Stimulated activated CD8-positive, alpha-beta memory T cell treated with anti-CD3 and anti-CD28 coated beads, Interleukin-7, amount 100 ng/mL, for 24 hours (primary cell): Measurements from ENCODE around the gene MMADHC.

Experiments used
- DNase-seq: peaks from one replicate; pipeline ENCODE4 v3.0.0-alpha.2; 2020; ENCODE audit warnings: low read depth

The MMADHC gene

DNA sequence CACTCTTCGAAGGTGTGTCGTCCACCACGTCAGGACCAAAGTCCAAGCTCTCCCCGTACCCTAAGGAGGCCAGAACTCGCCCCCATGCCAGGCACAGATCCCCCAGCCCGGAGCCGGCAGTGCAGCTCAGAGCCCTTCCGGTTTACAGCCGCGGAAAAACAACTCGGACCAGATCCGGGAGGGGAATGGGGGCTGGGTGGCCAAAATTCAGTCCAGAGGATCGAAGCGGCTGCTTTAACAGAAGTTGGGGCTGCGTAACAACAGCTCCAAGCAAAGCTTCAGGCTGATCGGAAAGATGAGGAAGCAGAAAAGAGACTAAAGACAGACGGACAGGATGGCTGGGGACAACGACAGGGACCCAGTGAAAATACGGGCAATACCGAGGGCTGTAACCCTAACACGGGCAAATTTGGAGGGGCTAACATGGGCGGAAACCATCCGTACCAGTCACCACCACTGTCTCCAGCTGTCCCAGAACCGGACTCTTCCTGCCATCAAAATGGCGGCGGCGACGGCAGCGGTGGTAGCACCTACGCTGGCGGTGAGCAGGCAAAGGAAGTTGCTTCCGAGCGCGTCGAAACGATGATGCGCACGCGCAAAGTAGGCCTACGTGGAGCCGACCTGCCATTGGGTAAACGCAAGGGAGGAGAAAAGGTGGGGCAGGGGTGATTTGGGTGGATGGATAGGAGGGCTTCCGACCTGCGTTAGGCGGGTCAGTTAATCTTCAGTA, at the start of gene MMADHC:
Gene MMADHC, minus strand, starts transcription at position 556 of the 730 bp plus-strand sequence. CDS start 678 bp downstream, outside the sequence.
- DNase-seq, result peak; percentile 85

DNA sequence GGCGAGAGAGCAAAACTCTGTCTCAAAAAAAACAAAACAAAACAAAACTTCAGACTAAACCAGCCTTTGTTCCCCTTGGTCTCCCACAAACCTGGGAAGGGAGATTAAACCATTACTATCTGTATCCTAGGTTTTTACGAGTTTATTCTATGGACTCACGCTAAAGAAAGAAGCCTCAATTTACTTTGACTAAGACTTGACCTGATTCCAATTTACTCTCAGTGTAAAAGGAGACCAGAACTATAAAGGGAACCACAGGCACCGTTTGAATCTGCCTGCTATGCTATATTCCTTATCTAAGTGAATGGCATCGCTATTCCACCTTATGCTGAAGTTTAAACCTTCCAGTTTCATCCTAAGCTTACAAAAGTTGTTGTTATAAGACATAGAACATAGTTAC, 46.5 kb upstream of the MMADHC start:
- no peak for DNase-seq

DNA sequence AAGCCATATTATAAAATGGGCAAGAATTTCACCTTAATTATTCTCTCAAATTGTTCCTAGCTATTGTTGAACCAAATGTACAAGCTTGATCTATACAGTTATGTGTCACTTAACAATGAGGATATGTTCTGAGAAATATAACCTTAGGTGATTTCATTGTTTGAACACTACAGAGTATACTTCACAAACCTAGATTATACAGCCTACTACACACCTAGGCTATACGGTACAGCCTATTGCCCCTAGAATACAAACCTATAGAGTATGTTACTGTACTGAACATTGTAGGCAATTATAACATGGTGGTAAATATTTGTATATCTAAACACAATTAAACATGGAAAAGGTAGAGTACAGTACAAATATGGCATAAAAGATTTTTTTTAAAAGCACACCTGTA, 42.9 kb upstream of the MMADHC start:
- DNase-seq, result no peak

DNA sequence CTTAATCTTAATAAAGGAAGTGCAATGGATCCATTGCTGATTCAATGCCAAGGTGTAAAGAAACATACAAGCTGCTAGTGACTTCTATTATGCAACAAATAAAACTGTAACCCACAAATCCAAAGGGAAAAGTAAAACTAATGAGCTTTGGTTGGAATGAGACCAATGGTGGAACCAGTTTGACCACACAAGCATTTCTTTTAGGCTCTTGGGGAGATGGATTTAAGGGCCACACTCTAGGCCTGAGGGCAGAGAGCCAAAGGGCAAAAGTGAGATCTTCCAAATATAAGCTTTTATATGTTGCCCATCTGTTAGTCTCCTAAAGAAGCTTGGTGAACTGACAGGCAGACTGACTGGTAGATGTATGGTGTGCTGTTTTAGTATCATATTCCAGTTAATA, 41.5 kb upstream of the MMADHC start:
- DNase-seq, result no peak

- no peak for DNase-seq
These were observed 39.7 kb upstream of the MMADHC start for GRCh38 chr2:149627111-149627801.

DNA sequence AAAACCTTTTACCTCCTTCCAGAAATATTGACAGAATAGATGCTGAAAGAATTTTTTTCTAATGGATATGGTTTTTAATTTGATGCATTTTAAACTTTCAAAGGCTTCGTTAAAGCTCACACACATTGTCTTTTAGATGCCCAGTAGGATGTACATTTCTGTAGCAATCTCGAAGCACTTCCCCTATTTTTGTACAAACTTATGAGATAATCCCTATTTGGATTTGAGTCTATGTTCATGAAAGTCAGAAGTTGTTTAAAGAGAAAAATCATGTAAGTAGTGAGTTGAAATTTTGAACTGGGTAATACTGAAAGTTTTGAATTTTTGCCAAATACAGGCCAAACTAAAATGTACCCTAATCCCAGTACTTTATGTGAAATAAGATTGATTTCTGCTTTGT, 38.1 kb upstream of the MMADHC start:
- no peak for DNase-seq

- DNase-seq, result no peak
These were observed 37.7 kb upstream of the MMADHC start for GRCh38 chr2:149625271-149625670.

GRCh38 chr2:149622343-149622742, 34.8 kb upstream of the MMADHC start:
- DNase-seq, result no peak

DNA sequence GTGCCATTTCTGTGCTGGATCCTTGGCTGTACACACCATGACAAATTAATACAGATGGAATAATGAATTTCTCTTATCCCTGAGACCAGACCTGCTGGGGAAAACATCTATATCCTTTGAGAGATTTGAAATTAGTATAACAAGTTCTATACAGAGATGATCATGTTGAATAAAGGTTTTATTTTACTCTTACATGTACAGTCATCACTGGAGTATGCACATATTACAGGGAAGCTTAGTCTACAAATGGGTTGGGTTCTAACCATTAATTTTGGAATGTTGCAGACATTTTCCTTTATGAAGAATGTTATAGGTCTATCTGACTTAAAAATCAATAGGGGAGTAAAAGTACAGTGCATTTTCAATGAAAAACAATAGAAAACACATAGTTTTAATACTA, 29.9 kb upstream of the MMADHC start:
- no peak for DNase-seq

- no peak for DNase-seq
These were observed 29.3 kb upstream of the MMADHC start for GRCh38 chr2:149616681-149617456.

DNA sequence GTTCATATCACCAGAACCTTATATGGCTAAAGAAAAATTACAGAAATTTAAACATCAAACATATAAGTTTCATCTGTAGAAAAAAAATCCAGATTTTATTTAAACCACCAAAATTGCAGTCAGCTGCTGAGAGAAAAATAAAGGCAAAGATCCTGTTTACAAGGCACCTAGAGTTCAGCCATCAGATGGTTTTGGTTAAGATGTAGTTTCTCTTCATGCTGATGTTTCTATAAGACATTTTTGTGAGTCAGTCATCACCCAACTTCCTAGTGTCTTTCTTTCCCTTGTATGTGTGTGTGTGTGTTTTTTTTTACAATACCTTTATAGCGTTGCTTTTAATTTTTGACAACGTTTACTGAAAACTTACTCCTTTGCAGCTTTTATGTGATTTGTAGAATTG, 26.1 kb upstream of the MMADHC start:
- no peak for DNase-seq

DNA sequence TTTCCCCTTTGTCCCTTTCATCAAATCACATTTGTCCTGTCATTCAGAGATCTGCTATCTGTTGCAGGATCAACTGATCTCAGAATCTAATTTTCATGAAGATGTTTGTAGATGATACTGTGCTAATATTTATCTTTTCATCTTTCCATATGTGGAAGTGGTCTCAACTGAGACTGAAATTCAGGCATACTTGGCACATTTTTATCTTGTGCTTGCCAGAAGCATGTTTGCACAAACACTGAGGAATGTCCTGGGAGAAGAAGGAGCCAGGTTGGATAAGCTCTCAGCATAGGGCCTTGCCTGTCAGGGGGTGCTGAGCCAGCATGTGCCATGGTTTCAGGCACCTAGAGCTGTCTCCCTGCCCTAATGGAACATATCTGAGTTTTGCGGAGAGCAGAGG, 24.5 kb upstream of the MMADHC start:
- DNase-seq, result no peak

DNA sequence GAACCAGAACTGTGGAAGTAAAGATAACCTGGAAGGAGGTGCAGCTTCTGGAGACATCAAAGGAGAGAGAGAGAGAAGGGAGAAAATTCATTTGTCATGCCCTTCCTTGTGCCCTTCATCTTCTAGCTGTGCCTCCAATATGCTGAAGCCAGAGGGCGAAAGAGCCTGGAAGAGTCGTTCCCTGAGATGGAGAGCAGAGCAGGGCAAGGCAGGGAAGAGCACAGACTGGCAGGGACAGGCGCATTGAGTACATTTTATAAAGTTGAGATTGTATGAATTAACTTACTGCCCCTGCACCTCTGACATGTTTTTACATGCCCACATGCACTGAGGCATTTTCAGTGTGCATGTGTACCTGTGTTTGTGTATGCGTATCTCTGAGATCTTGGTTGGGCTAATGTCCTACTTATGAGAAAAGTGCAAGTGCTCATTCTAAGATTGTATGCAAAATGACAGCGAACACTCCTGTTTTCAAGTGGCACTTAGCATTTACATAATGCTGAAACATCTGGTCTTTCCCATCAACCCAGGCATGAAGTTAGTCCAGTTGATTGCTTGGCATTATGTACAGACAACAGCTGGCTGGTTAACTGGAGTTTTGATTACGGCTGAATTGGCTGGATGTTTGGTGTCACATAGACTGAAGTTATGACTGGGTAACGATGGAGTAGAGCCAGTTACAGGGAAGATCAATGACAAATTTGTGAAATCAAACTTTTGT, 23.7 kb upstream of the MMADHC start:
- DNase-seq, result no peak

GRCh38 chr2:149606251-149606811, 18.8 kb upstream of the MMADHC start:
- DNase-seq, result no peak

DNA sequence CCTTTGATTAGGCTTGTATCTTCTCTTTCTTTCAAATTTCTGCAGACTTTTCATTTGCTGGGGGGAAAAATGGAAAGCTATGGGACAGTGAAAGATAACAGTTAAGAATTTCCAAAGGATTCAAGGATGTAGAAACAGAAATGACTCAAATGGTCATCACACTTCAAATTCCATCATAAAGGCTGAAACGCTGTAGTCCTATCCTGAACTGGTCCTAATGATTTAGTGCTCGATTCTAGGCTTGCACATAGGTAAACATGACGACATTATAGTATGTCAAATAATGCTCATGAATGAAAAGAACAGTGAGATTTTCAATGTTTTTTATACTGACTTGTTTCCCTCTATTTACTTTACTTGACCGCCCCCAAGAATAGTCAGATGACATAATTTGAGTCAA, 15.7 kb upstream of the MMADHC start:
- no peak for DNase-seq

- DNase-seq, result no peak
These were observed 13.7 kb upstream of the MMADHC start for GRCh38 chr2:149601141-149601796.

GRCh38 chr2:149597668-149598326, 10.2 kb upstream of the MMADHC start:
- no peak for DNase-seq

- no peak for DNase-seq
These were observed 9.6 kb upstream of the MMADHC start for GRCh38 chr2:149597050-149597667.

DNA sequence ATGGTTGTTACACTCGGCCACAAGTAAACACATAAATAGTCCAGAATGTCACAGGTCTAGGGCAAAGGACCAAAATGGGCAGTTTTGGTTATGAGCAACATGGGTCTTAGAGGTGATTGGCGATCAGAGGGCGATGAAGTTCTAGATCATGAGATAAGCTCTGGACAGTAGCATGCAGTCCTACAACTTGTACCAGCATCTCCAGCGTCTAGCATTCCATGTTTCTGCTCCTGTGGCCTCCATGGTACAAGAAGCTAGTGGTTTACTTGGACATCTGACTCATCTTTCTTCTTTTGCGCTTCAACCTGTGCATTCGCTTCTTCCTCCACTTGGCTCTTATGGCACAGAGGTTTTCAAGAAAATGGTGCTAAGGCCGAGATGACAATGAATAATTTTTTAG, 8.9 kb upstream of the MMADHC start:
- no peak for DNase-seq
